NCI-H2227 (cell line): Measurements from ENCODE around the gene APBA2.

Experiments used
- DNase-seq: peaks from one replicate; lab custom pipeline; 2025; ENCODE audit not compliant: unreplicated experiment; lab: John Stamatoyannopoulos, UW

The APBA2 gene

GRCh38 chr15:29098652-29099051, 212.9 kb downstream of the APBA2 start:
- no peak for DNase-seq

- DNase-seq = no peak
These were observed 213.5 kb downstream of the APBA2 start for GRCh38 chr15:29099131-29099880.

- DNase-seq = no peak
These were observed 214.8 kb downstream of the APBA2 start for GRCh38 chr15:29100486-29101000.

GRCh38 chr15:29101491-29101890, 215.7 kb downstream of the APBA2 start:
- DNase-seq = no peak

GRCh38 chr15:29102173-29102794, 216.5 kb downstream of the APBA2 start:
- peak; percentile 49 for DNase-seq

- no peak for DNase-seq
These were observed 217.4 kb downstream of the APBA2 start for GRCh38 chr15:29102911-29103823.

- DNase-seq = peak; percentile 16
These were observed 218.2 kb downstream of the APBA2 start for GRCh38 chr15:29103824-29104565.

GRCh38 chr15:29104566-29104880, 218.7 kb downstream of the APBA2 start:
- DNase-seq = no peak

- no peak for DNase-seq
These were observed 219.5 kb downstream of the APBA2 start for GRCh38 chr15:29105151-29105854.

GRCh38 chr15:29106116-29106515, 220.3 kb downstream of the APBA2 start:
- DNase-seq = no peak

GRCh38 chr15:29106551-29107290, 220.9 kb downstream of the APBA2 start:
- DNase-seq = no peak

- no peak for DNase-seq
These were observed 221.6 kb downstream of the APBA2 start for GRCh38 chr15:29107291-29107890.

GRCh38 chr15:29107971-29108645, 222.3 kb downstream of the APBA2 start:
- no peak for DNase-seq

GRCh38 chr15:29109762-29110161, 224.0 kb downstream of the APBA2 start:
- no peak for DNase-seq

GRCh38 chr15:29110176-29110575, 224.4 kb downstream of the APBA2 start:
- DNase-seq = no peak

- no peak for DNase-seq
These were observed 225.0 kb downstream of the APBA2 start for GRCh38 chr15:29110733-29111132.

- no peak for DNase-seq
These were observed 226.0 kb downstream of the APBA2 start for GRCh38 chr15:29111705-29112281.
